Measurements from ENCODE around the gene JUP. TPM values are rescaled to one million over a fixed set of nuclear protein-coding genes. Genes with fewer than 3 reads are reported as not detected.
"Not testable (repeated sequence)": the region's sequence is repeated elsewhere in the genome, so short reads cannot be mapped to it uniquely, and the experiment has no call there.

JUP gene
- total RNA-seq, 1 donor from 2014 or later, result 0.51 TPM

DNA sequence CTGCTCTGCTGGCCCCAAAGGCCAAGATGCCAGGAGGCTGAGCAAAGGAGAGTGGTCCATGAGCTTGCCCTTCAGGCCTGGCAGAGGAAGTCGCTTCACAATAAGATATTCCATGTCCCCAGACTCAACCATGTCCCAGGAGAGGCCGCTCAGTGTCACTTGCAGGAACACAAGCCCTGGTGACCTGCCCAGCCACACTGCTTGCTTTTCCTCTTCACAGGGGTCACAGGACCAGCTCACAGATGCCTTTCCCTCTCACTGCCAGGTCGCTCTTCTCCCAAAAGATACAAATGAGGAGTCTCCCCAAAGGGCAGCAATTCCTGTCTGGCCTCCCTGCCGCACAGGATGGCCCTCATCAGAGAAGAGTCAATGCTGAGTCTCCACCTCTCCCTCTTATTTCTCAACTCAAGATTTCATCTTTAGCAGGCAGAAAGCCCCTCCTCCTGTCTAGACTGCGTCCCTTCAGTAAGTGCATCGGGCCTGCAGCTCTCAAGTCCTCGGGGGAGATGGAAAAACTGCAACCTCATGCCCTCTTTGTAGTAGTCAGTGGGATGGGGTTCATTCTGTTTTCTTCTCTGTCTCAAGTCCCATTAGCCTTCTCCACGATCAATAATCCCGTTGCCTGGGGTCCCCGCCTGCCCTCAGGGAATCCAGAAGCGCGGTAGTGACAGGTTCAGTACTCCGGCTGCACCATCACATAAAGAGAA is 5.0 kb downstream of the JUP start:
- no peak for DNase-seq (ENCODE audit: low read depth)

DNA sequence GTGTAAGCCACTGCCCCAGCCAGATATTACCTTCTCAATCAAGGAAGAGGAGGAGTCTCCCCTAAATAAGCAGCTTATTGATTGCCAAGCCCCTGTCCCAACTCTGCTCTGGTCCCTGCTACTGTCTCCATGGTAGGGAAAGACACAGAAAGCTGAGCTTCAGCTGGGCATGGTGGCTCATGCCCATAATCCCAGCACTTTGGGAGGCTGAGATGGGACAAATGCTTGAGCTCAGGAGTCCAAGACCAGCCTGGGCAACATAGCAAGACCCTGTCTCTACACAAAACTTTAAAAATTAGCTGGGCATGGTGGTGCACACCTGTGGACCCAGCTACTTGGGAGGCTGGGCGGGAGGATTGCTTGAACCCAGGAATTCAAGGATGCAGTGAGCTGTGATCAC is 6.6 kb downstream of the JUP start:
- DNase-seq (ENCODE audit: low read depth), result no peak

- DNase-seq (ENCODE audit: low read depth), result peak; percentile 96
These were observed 8.8 kb downstream of the JUP start for GRCh38 chr17:41777574-41778188.

DNA sequence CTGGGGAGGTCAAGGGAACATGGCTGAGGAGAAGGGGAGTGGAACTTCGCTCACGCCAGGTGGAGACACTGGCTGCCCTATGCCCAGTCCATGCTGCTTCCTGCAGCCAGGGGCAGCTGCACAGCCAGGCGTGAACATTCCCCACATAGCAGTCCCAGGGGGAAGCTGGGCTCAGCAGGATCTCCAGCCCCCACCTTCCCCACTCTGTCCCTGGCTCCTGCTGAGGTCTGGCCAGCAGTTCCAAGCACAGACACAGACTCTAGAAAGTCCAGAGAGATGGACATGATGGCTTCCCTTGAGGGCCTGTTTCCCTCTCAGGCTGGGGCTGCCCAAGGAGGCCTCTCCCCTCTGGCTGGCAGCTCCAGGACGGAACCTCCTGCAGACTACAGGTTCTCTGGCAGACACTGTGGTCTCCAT is 9.3 kb downstream of the JUP start:
- DNase-seq (ENCODE audit: low read depth), result peak; percentile 83

- DNase-seq (ENCODE audit: low read depth), result not testable (repeated sequence)
These were observed 10.1 kb downstream of the JUP start for GRCh38 chr17:41776262-41776900.

DNA sequence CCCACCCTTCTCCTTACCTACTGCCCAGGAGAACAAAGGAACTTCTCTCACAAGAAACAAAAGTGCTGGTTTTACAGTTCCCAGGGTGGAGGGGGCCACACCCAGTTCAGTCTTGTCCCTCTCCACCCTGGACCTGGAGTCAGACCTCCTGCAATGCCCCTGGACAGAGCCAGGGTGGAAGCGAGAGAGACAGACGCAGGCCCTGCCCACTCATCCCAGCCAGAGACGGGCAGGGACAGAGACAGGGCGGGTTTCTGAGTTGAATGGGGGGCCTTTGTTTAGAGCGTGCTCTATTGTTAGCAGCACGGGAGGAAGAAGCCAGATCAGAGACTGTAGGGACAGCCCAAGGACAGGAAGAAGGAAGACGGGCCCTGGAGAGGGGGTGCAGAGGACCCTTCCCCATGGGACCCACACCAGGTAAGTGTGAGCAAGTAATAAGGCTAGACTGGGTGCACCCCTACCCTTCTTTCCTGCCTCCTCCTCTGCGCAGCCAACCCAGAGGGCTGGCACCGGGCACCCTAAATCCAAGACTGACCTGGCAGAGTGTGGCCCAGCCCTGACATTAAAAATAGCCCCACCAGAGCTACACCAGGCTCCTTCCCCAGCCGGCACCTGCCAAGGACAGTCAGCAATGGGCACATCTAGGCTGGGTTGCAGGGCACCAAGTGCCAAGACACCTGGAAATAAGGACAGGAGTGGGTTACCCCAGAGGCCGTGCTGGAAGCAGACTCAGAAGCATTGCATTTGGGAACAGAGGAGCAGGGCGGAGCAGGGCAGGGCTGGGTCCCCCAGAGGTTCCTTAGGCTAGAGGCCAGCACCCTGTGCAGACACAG is 10.9 kb downstream of the JUP start:
- peak; percentile 30 for DNase-seq (ENCODE audit: low read depth)

- no peak for DNase-seq (ENCODE audit: low read depth)
These were observed 12.7 kb downstream of the JUP start for GRCh38 chr17:41773731-41774193.

- DNase-seq (ENCODE audit: low read depth), result peak; percentile 76
These were observed 13.3 kb downstream of the JUP start for GRCh38 chr17:41773190-41773588.

DNA sequence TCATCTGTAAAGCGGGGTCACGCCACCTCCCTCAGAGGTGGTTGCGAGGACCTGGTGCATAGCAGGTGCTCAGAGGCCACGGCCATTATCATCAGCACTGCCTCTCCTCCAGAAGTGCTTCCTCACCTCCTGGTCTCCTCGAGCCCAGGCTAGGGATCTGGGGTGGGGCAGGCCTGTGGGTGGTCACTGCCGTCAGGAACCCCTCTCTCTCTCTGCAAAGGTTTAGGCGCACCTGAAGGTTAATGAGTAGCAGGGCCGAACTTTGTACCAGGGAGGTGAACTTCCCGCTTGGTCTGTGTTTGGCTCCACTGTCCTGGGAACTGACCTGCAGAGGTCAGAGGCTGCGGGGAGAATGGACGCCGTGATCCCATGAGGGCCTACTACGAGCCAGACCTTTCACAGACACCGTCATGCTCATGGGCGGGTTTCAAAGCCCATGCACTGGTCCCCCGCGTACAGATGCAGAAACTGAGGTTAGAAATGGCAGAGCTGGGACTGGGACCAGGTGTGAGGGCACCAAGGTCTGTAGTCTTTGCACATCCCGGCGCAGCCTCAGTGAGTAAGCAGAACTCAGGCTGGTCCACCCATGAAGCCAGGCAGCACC is 13.8 kb downstream of the JUP start:
- DNase-seq (ENCODE audit: low read depth), result no peak

GRCh38 chr17:41772218-41772585 is 14.3 kb downstream of the JUP start:
- no peak for DNase-seq (ENCODE audit: low read depth)

- no peak for DNase-seq (ENCODE audit: low read depth)
These were observed 14.9 kb downstream of the JUP start for GRCh38 chr17:41771389-41772206.

DNA sequence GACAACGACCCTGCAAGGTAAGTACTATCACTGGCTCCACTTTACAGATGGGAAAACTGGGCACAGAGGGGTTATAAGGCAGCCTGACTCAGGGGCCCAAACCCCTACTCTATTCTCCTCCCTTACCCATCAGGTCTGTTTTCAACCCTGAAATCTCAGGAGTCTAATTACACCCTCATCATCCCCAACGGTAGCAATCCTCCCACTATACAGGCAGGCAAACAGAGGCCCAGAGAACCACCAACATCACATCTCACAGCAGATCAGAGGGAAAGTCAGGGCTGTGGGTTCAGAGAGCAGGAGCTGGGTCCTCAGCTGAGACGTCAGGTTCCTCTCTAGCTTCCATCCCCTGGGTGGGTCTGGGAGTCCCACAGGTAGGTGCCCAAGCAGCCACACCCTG is 16.5 kb downstream of the JUP start:
- DNase-seq (ENCODE audit: low read depth), result no peak

- DNase-seq (ENCODE audit: low read depth), result no peak
These were observed 17.1 kb downstream of the JUP start for GRCh38 chr17:41769346-41769862.

GRCh38 chr17:41768682-41769288 is 17.7 kb downstream of the JUP start:
- DNase-seq (ENCODE audit: low read depth), result no peak

DNA sequence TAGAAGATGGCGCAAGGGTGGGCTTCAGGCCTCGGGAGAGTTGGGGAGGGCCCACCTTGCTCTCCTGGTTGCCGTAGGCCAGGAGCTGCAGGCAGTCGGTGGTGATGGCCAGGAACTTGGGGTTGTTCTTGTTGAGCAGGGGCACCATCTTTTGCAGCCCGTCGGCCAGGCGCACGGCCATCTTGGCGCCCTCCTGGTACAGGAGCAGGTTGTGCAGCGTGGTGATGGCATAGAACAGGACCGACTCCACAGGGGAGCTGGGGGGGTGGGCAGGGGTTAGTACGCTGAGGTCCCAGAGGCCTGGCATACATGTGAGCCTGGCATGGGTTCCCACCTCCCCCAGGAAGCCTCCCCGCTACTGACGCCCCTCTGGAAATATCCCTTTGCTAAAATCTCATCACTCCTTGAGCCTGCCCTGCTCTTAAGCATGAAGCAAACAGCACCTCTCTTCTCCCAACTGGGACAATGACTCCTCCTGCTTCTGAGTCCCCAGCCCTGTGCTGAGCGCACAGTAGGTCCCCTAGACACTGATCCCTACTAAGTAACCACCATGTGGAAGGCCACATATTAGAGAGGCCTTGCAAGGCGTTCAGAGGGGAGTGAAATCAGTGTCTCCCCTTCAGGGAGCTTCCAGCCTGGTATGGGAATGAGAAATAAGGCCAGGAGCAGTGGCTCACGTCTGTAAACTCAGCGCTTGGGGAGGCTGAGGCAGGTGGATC is 19.0 kb downstream of the JUP start:
- DNase-seq (ENCODE audit: low read depth), result no peak

DNA sequence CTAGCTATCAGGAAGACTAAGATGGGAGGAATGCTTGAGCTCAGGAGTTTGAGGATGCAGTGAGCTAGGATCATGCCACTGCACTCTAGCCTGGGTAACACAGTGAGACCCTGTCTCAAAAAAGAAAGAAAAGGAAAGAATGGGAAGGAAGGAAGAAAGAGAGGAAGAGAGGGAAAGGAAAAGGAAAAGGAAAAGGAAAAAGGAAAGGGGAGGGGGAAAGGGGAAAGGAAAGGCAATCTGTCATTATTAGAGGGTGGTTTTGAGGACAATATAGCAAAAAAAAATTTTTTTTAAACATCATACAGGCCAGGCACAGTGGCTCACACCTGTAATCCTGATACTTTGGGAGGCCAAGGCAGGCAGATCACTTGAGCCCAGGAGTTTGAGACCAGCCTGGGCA is 20.4 kb downstream of the JUP start:
- DNase-seq (ENCODE audit: low read depth), result no peak

- no peak for DNase-seq (ENCODE audit: low read depth)
These were observed 23.2 kb downstream of the JUP start for GRCh38 chr17:41763327-41763726.

- DNase-seq (ENCODE audit: low read depth), result no peak
These were observed 23.7 kb downstream of the JUP start for GRCh38 chr17:41762841-41763240.

DNA sequence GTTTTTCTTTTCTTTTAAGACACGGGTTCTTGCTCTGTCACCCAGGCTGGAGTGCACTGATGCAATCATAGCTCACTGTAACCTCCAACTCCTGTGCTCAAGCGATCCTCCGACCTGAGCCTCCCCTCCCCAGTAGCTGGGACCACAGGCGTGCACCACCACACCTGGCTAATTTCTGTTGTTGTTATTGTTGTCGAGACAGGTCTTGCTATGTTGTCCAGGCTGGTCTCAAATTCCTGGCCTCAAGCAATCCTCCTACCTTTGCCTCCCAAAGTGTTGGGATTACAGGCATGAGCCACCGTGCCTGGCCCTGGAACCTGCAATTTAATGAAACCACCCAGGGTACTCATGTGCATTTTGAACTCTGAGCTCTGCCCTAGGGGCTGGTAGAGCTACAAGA is 24.1 kb downstream of the JUP start:
- DNase-seq (ENCODE audit: low read depth), result no peak
